Activated naive CD4-positive, alpha-beta T cell treated with anti-CD3 and anti-CD28 coated beads, Interleukin-2, amount 50 U/mL, for 24 hours (primary cell): ENCODE results near the gene NSUN4.
"Not testable (repeated sequence)": the region's sequence is repeated elsewhere in the genome, so short reads cannot be mapped to it uniquely, and the experiment has no call there.

Experiments used
- H3K27ac Mint-ChIP-seq: one replicate; pipeline ENCODE4 v1.8.0; 2021; ENCODE audit warnings: mild to moderate bottlenecking, mixed read lengths
- H3K27me3 Mint-ChIP-seq: one replicate; pipeline ENCODE4 v1.8.0; 2021; ENCODE audit warnings: mixed read lengths
- H3K36me3 Mint-ChIP-seq: one replicate; pipeline ENCODE4 v1.8.0; 2021; ENCODE audit warnings: mixed read lengths
- H3K4me1 Mint-ChIP-seq: one replicate; pipeline ENCODE4 v1.8.0; 2021; ENCODE audit warnings: mixed read lengths
- H3K4me3 Mint-ChIP-seq: one replicate; pipeline ENCODE4 v1.8.0; 2021; ENCODE audit warnings: mild to moderate bottlenecking, mixed read lengths
- H3K9me3 Mint-ChIP-seq: one replicate; pipeline ENCODE4 v1.8.0; 2021; ENCODE audit warnings: mixed read lengths

The NSUN4 gene

GRCh38 chr1:46342084-46342656 is 1.6 kb downstream of the NSUN4 start:
- H3K9me3 Mint-ChIP-seq, result no peaks in the 10 kb centered on the region
- no peaks in the 10 kb centered on the region for H3K27me3 Mint-ChIP-seq
- H3K27ac Mint-ChIP-seq, result peak overlapping the region; percentile 100
- peak overlapping the region; percentile 100 for H3K4me3 Mint-ChIP-seq
- H3K36me3 Mint-ChIP-seq, result peaks cover 17% of the 10 kb centered on the region
- peaks cover 53% of the 10 kb centered on the region for H3K4me1 Mint-ChIP-seq

GRCh38 chr1:46342677-46343350 is 2.2 kb downstream of the NSUN4 start:
- Mint-ChIP-seq H3K4me1 (peaks cover 58% of the 10 kb centered on the region), H3K27me3 (no peaks in the 10 kb centered on the region), H3K9me3 (no peaks in the 10 kb centered on the region), H3K4me3 (peak overlapping the region; percentile 100), H3K27ac (peak overlapping the region; percentile 100), H3K36me3 (peaks cover 17% of the 10 kb centered on the region)

- Mint-ChIP-seq H3K27ac (peak overlapping the region; percentile 47), H3K4me3 (no peak overlapping the region), H3K4me1 (peaks cover 63% of the 10 kb centered on the region), H3K36me3 (peaks cover 19% of the 10 kb centered on the region), H3K9me3 (no peaks in the 10 kb centered on the region), H3K27me3 (no peaks in the 10 kb centered on the region)
Measured at GRCh38 chr1:46343351-46343695, 2.7 kb downstream of the NSUN4 start.

- peaks cover 63% of the 10 kb centered on the region for H3K4me1 Mint-ChIP-seq
- no peaks in the 10 kb centered on the region for H3K27me3 Mint-ChIP-seq
- H3K27ac Mint-ChIP-seq, result peak overlapping the region; percentile 52
- H3K4me3 Mint-ChIP-seq, result no peak overlapping the region
- no peaks in the 10 kb centered on the region for H3K9me3 Mint-ChIP-seq
- peaks cover 19% of the 10 kb centered on the region for H3K36me3 Mint-ChIP-seq
Measured at GRCh38 chr1:46343705-46344104, 3.1 kb downstream of the NSUN4 start.

GRCh38 chr1:46344481-46344880 is 3.9 kb downstream of the NSUN4 start:
- H3K27me3 Mint-ChIP-seq, result no peaks in the 10 kb centered on the region
- peaks cover 20% of the 10 kb centered on the region for H3K36me3 Mint-ChIP-seq
- H3K4me3 Mint-ChIP-seq, result no peak overlapping the region
- peaks cover 58% of the 10 kb centered on the region for H3K4me1 Mint-ChIP-seq
- no peak overlapping the region for H3K27ac Mint-ChIP-seq
- H3K9me3 Mint-ChIP-seq, result no peaks in the 10 kb centered on the region

- H3K9me3 Mint-ChIP-seq, result no peaks in the 10 kb centered on the region
- H3K27me3 Mint-ChIP-seq, result no peaks in the 10 kb centered on the region
- H3K4me1 Mint-ChIP-seq, result peaks cover 54% of the 10 kb centered on the region
- H3K4me3 Mint-ChIP-seq, result no peak overlapping the region
- H3K36me3 Mint-ChIP-seq, result peaks cover 24% of the 10 kb centered on the region
- peak overlapping the region; percentile 31 for H3K27ac Mint-ChIP-seq
Measured at GRCh38 chr1:46345281-46345680, 4.7 kb downstream of the NSUN4 start.

GRCh38 chr1:46352363-46352762 is 11.8 kb downstream of the NSUN4 start:
- no peaks in the 10 kb centered on the region for H3K27me3 Mint-ChIP-seq

GRCh38 chr1:46355920-46356319 is 15.3 kb downstream of the NSUN4 start:
- not testable (repeated sequence) for H3K9me3 Mint-ChIP-seq, H3K27ac Mint-ChIP-seq, H3K27me3 Mint-ChIP-seq, H3K36me3 Mint-ChIP-seq, H3K4me3 Mint-ChIP-seq, H3K4me1 Mint-ChIP-seq

More at GRCh38 chr1:46352363-46352762, 11.8 kb downstream of the NSUN4 start:
- Mint-ChIP-seq H3K4me3 (no peak overlapping the region), H3K27ac (no peak overlapping the region), H3K4me1 (peaks cover 11% of the 10 kb centered on the region), H3K36me3 (peaks cover 9% of the 10 kb centered on the region), H3K9me3 (no peaks in the 10 kb centered on the region)

GRCh38 chr1:46362158-46362557 is 21.6 kb downstream of the NSUN4 start:
- Mint-ChIP-seq H3K4me3 (no peak overlapping the region), H3K27ac (no peak overlapping the region), H3K4me1 (no peaks in the 10 kb centered on the region), H3K27me3 (no peaks in the 10 kb centered on the region), H3K36me3 (peaks cover 12% of the 10 kb centered on the region), H3K9me3 (no peaks in the 10 kb centered on the region)

GRCh38 chr1:46363121-46363520 is 22.5 kb downstream of the NSUN4 start:
- H3K4me1 Mint-ChIP-seq, result no peaks in the 10 kb centered on the region
- H3K27ac Mint-ChIP-seq, result no peak overlapping the region
- H3K27me3 Mint-ChIP-seq, result no peaks in the 10 kb centered on the region
- H3K36me3 Mint-ChIP-seq, result peaks cover 13% of the 10 kb centered on the region
- H3K4me3 Mint-ChIP-seq, result no peak overlapping the region
- H3K9me3 Mint-ChIP-seq, result no peaks in the 10 kb centered on the region

GRCh38 chr1:46364612-46365011 is 24.0 kb downstream of the NSUN4 start:
- no peak overlapping the region for H3K27ac Mint-ChIP-seq
- no peak overlapping the region for H3K4me3 Mint-ChIP-seq
- no peaks in the 10 kb centered on the region for H3K4me1 Mint-ChIP-seq
- peaks cover 12% of the 10 kb centered on the region for H3K36me3 Mint-ChIP-seq
- H3K27me3 Mint-ChIP-seq, result no peaks in the 10 kb centered on the region
- no peaks in the 10 kb centered on the region for H3K9me3 Mint-ChIP-seq

GRCh38 chr1:46365796-46366195 is 25.2 kb downstream of the NSUN4 start:
- not testable (repeated sequence) for H3K9me3 Mint-ChIP-seq, H3K4me1 Mint-ChIP-seq, H3K4me3 Mint-ChIP-seq, H3K27me3 Mint-ChIP-seq, H3K27ac Mint-ChIP-seq
- peaks cover 12% of the 10 kb centered on the region for H3K36me3 Mint-ChIP-seq

- Mint-ChIP-seq H3K9me3 (no peaks in the 10 kb centered on the region), H3K4me1 (no peaks in the 10 kb centered on the region), H3K27me3 (no peaks in the 10 kb centered on the region), H3K36me3 (peaks cover 12% of the 10 kb centered on the region), H3K27ac (no peak overlapping the region), H3K4me3 (no peak overlapping the region)
Measured at GRCh38 chr1:46367072-46367471, 26.5 kb downstream of the NSUN4 start.

- not testable (repeated sequence) for H3K27me3 Mint-ChIP-seq, H3K4me1 Mint-ChIP-seq, H3K27ac Mint-ChIP-seq, H3K4me3 Mint-ChIP-seq, H3K9me3 Mint-ChIP-seq
- peaks cover 10% of the 10 kb centered on the region for H3K36me3 Mint-ChIP-seq
Measured at GRCh38 chr1:46367701-46368100, 27.1 kb downstream of the NSUN4 start.

GRCh38 chr1:46368791-46369190 is 28.2 kb downstream of the NSUN4 start:
- H3K36me3 Mint-ChIP-seq, result peaks cover 10% of the 10 kb centered on the region
- H3K4me3 Mint-ChIP-seq, result no peak overlapping the region
- H3K27ac Mint-ChIP-seq, result no peak overlapping the region
- no peaks in the 10 kb centered on the region for H3K4me1 Mint-ChIP-seq
- no peaks in the 10 kb centered on the region for H3K27me3 Mint-ChIP-seq
- no peaks in the 10 kb centered on the region for H3K9me3 Mint-ChIP-seq

- Mint-ChIP-seq H3K36me3 (peaks cover 10% of the 10 kb centered on the region), H3K27ac (no peak overlapping the region), H3K4me3 (no peak overlapping the region), H3K27me3 (no peaks in the 10 kb centered on the region), H3K4me1 (no peaks in the 10 kb centered on the region), H3K9me3 (no peaks in the 10 kb centered on the region)
Measured at GRCh38 chr1:46369542-46370213, 29.1 kb downstream of the NSUN4 start.
